DOHH2 (cell line): Measurements from ENCODE around the gene ZNF280B.
"Not testable (repeated sequence)": the region's sequence is repeated elsewhere in the genome, so short reads cannot be mapped to it uniquely, and the experiment has no call there.

Experiments used
- H3F3A ChIP-seq: fragments of 200-600 bp; sonication (generic), shearing (Covaris generic); 2 replicates; pipeline ENCODE4 v1.6.0; 2016; ENCODE audit warnings: antibody characterized with exemption, mild to moderate bottlenecking; ENCODE audit not compliant: control insufficient read depth, insufficient read depth
- H3K27ac ChIP-seq: fragments of 200-600 bp; sonication (generic); 2 replicates; pipeline ENCODE4 v1.5.1; 2014; ENCODE audit warnings: low read depth, mild to moderate bottlenecking, low read length, moderate library complexity
- H3K27me3 ChIP-seq: fragments of 200-600 bp; sonication (generic); 2 replicates; pipeline ENCODE4 v1.6.1; 2014; ENCODE audit warnings: mild to moderate bottlenecking, low read length, mixed read lengths; ENCODE audit not compliant: control insufficient read depth
- H3K36me3 ChIP-seq: fragments of 200-600 bp; sonication (generic); 2 replicates; pipeline ENCODE4 v1.6.1; 2014; ENCODE audit warnings: mild to moderate bottlenecking, low read length, moderate library complexity, mixed read lengths; ENCODE audit not compliant: control insufficient read depth
- H3K4me1 ChIP-seq: fragments of 200-600 bp; sonication (generic); 2 replicates; pipeline ENCODE4 v1.6.1; 2014; ENCODE audit warnings: mild to moderate bottlenecking, low read length, mixed read lengths; ENCODE audit not compliant: control insufficient read depth
- H3K4me2 ChIP-seq: fragments of 200-600 bp; sonication (generic); 2 replicates; pipeline ENCODE4 v1.6.0; 2014; ENCODE audit warnings: mild to moderate bottlenecking, low read length, moderate library complexity
- H3K4me3 ChIP-seq: fragments of 200-600 bp; sonication (generic); 2 replicates; pipeline ENCODE4 v1.5.1; 2014; ENCODE audit warnings: mild to moderate bottlenecking, low read length, mixed read lengths
- H3K79me2 ChIP-seq: fragments of 200-600 bp; sonication (generic); 2 replicates; pipeline ENCODE4 v1.6.1; 2014; ENCODE audit warnings: mild to moderate bottlenecking, low read length, mixed read lengths; ENCODE audit not compliant: control insufficient read depth
- H3K9me2 ChIP-seq: fragments of 200-600 bp; sonication (generic); replicated peaks from 2 replicates; pipeline ENCODE4 v1.6.1; 2014; ENCODE audit warnings: mild to moderate bottlenecking, low read length, mixed read lengths; ENCODE audit not compliant: control insufficient read depth
- H3K9me3 ChIP-seq: fragments of 200-600 bp; sonication (generic); 2 replicates; pipeline ENCODE4 v1.6.1; 2014; ENCODE audit warnings: antibody characterized with exemption, low read length, mixed read lengths; ENCODE audit not compliant: control insufficient read depth, insufficient read depth
- H4K20me1 ChIP-seq: fragments of 200-600 bp; sonication (generic); 2 replicates; pipeline ENCODE4 v1.6.0; 2014; ENCODE audit warnings: low read depth, mild to moderate bottlenecking, antibody characterized with exemption, low read length, moderate library complexity; ENCODE audit not compliant: control insufficient read depth, insufficient read depth
- EZH2phosphoT487 ChIP-seq: fragments of 200-600 bp; sonication (generic); IDR thresholded peaks from 2 replicates; pipeline ENCODE4 v1.6.1; 2017; ENCODE audit warnings: borderline replicate concordance, mild to moderate bottlenecking, antibody characterized with exemption, low read length, moderate library complexity, mixed read lengths
- TF ChIP-seq, protein P1 (sequence below): fragments of 200-600 bp; sonication (generic); IDR thresholded peaks from one replicate; pipeline ENCODE4 v1.5.1; 2014; ENCODE audit warnings: antibody characterized with exemption, mild to moderate bottlenecking, low read depth, low read length; ENCODE audit not compliant: poor library complexity, severe bottlenecking

Gene ZNF280B

DNA sequence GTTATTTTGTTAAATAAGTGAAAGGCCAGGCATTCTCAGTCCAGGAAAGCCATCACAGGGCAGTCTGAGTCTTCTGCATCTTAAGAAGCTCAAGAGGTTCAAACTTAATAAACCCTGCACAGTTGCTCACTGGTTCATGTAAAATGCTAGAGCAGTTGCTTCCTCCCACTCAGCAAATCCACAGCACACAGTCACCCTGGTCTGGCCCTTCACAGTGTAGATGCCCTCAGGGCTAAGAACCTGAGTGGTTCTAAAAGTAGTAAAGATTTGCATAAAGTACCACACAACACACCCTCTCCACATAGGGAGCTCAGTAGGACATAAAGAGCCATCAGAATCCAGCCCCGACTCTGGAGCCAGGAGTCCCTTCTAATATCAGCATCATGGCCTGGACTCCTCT lies 58.7 kb downstream of the ZNF280B start:
- H4K20me1 ChIP-seq = no peaks in the 10 kb centered on the region
- H3F3A ChIP-seq = peaks cover 5% of the 10 kb centered on the region; the same call in 1 of the 2 replicates
- H3K4me3 ChIP-seq = peak overlapping the region; percentile 34
- H3K79me2 ChIP-seq = no peaks in the 10 kb centered on the region
- H3K27me3 ChIP-seq = no peaks in the 10 kb centered on the region
- H3K9me2 ChIP-seq = no peaks in the 10 kb centered on the region
- no peak for TF ChIP-seq EZH2phosphoT487
- TF ChIP-seq, protein P1, sequence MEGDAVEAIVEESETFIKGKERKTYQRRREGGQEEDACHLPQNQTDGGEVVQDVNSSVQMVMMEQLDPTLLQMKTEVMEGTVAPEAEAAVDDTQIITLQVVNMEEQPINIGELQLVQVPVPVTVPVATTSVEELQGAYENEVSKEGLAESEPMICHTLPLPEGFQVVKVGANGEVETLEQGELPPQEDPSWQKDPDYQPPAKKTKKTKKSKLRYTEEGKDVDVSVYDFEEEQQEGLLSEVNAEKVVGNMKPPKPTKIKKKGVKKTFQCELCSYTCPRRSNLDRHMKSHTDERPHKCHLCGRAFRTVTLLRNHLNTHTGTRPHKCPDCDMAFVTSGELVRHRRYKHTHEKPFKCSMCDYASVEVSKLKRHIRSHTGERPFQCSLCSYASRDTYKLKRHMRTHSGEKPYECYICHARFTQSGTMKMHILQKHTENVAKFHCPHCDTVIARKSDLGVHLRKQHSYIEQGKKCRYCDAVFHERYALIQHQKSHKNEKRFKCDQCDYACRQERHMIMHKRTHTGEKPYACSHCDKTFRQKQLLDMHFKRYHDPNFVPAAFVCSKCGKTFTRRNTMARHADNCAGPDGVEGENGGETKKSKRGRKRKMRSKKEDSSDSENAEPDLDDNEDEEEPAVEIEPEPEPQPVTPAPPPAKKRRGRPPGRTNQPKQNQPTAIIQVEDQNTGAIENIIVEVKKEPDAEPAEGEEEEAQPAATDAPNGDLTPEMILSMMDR = no peak
- H3K4me2 ChIP-seq = peak overlapping the region; percentile 58
- peaks cover 36% of the 10 kb centered on the region for H3K4me1 ChIP-seq
- H3K9me3 ChIP-seq = peaks cover 17% of the 10 kb centered on the region
- no peaks in the 10 kb centered on the region; the same call in 1 of the 2 replicates for H3K36me3 ChIP-seq
- peak overlapping the region; percentile 55 for H3K27ac ChIP-seq

DNA sequence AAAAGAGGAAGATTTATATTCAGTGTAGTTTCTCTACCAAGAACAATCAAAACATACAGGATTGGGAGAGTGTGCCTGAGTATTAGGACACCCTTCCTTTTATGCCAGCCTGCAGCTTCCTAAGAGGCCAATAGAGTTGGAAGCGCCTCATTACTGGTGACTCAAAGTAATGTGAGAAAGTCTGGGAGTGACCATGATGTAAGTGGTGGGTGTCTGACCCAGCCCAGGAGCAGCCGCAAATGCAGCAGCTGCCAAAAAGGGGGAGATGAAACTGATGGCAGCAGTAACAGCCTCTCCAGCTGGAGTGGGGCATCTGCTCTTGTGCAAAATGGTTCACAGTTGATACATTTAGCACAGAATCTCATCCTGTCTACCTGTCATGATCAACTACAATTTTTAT lies 62.0 kb downstream of the ZNF280B start:
- H3K36me3 ChIP-seq = no peaks in the 10 kb centered on the region
- H4K20me1 ChIP-seq = no peaks in the 10 kb centered on the region
- no peaks in the 10 kb centered on the region for H3K79me2 ChIP-seq
- H3K4me3 ChIP-seq = no peak overlapping the region
- no peaks in the 10 kb centered on the region for H3K27me3 ChIP-seq
- H3K4me1 ChIP-seq = peaks cover 27% of the 10 kb centered on the region
- peaks cover 5% of the 10 kb centered on the region; the same call in 1 of the 2 replicates for H3F3A ChIP-seq
- H3K4me2 ChIP-seq = no peak overlapping the region
- no peak overlapping the region for H3K27ac ChIP-seq
- no peaks in the 10 kb centered on the region for H3K9me2 ChIP-seq
- TF ChIP-seq, protein P1 = no peak
- H3K9me3 ChIP-seq = no peaks in the 10 kb centered on the region

- H3K4me2 ChIP-seq, H3K9me3 ChIP-seq, H4K20me1 ChIP-seq, H3K27ac ChIP-seq, H3K79me2 ChIP-seq, H3K9me2 ChIP-seq, H3K27me3 ChIP-seq, H3F3A ChIP-seq, H3K4me3 ChIP-seq, H3K36me3 ChIP-seq: not testable (repeated sequence)
- H3K4me1 ChIP-seq = peaks cover 11% of the 10 kb centered on the region
These were observed 64.4 kb downstream of the ZNF280B start for GRCh38 chr22:22444007-22444589.

GRCh38 chr22:22442928-22443709 lies 65.4 kb downstream of the ZNF280B start:
- Histone ChIP-seq H3K4me3 (no peak overlapping the region), H3K4me1 (peaks cover 9% of the 10 kb centered on the region), H4K20me1 (no peaks in the 10 kb centered on the region), H3K27ac (no peak overlapping the region), H3K27me3 (no peaks in the 10 kb centered on the region), H3K9me2 (no peaks in the 10 kb centered on the region), H3F3A (no peaks in the 10 kb centered on the region), H3K36me3 (no peaks in the 10 kb centered on the region), H3K4me2 (no peak overlapping the region), H3K9me3 (no peaks in the 10 kb centered on the region), H3K79me2 (no peaks in the 10 kb centered on the region)
- TF ChIP-seq, protein P1 = no peak
- no peak for TF ChIP-seq EZH2phosphoT487

DNA sequence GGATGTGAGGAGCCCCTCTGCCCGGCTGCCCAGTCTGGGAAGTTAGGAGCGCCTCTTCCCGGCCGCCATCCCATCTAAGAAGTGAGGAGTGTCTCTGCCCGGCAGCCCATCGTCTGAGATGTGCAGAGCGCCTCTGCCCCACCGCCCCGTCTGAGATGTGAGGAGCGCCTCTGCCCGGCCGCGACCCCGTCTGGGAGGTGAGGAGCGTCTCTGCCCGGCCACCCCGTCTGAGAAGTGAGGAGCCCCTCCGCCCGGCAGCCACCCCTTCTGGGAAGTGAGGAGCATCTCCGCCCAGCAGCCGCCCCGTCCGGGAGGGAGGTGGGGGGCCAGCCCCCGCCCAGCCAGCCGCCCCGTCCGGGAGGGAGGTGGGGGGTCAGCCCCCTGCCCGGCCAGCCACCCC lies 66.9 kb downstream of the ZNF280B start:
- H3K4me3 ChIP-seq, H3K4me2 ChIP-seq, H3K9me3 ChIP-seq, H3F3A ChIP-seq, H3K79me2 ChIP-seq, H3K4me1 ChIP-seq, H3K36me3 ChIP-seq, H3K27ac ChIP-seq, H3K9me2 ChIP-seq, H4K20me1 ChIP-seq, H3K27me3 ChIP-seq: not testable (repeated sequence)
